ENCODE measurements around the gene PLEKHH1. TPM values are rescaled to one million over a fixed set of nuclear protein-coding genes. Genes with fewer than 3 reads are reported as not detected.

The PLEKHH1 gene
- total and polyA plus RNA-seq, 2 experiments from 2014 or later: 14.7 to 33.9 TPM

DNA sequence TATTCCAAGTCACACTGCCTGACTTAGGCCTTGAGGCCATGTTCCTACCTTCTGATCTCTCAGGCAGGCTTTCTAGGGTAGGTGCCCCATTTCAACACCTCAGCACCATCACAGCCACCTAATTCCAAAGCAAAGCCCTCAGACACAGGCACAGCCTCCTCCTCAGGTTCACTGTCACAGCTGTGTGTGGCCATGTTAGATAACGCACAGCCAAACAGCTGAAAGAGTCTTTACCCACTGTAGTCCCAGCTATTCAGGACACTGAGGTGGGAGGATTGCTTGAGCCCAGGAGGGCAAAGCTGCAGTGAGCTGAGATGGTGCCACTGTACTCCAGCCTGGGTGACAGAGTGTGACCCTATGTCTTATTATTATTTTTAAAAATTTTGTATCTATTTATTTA, 37.3 kb upstream of the PLEKHH1 start:
- DNase-seq (ENCODE audit: low spot score): no peak
- Mint-ChIP-seq H3K27ac (no peak overlapping the region), H3K9me3 (peaks cover 26% of the 10 kb centered on the region), H3K4me3 (no peak overlapping the region), H3K4me1 (peaks cover 15% of the 10 kb centered on the region), H3K27me3 (ENCODE audit: insufficient read depth, low read depth, poor library complexity) (peaks cover under 1% of the 10 kb centered on the region), H3K36me3 (ENCODE audit: low read depth) (peaks cover 17% of the 10 kb centered on the region)
- H3K27ac ChIP-seq (ENCODE audit: low read depth): no peak overlapping the region
- H4K20me1 ChIP-seq (replicated peaks; ENCODE audit: insufficient read depth): no peaks in the 10 kb centered on the region
- no peaks in the 10 kb centered on the region for H3F3A ChIP-seq (replicated peaks; ENCODE audit: low read depth)
- no peaks in the 10 kb centered on the region for H3K27me3 ChIP-seq (ENCODE audit: insufficient read depth)
- H3K9me2 ChIP-seq (ENCODE audit: insufficient read depth): no peaks in the 10 kb centered on the region
- H3K79me2 ChIP-seq (replicated peaks; ENCODE audit: insufficient read depth): no peaks in the 10 kb centered on the region
- no peak for ATAC-seq
- no peaks in the 10 kb centered on the region; the same call in 1 of the 2 replicates for H3K36me3 ChIP-seq (ENCODE audit: insufficient read depth)
- H3K4me3 ChIP-seq: no peak overlapping the region
- H3K4me2 ChIP-seq: no peak overlapping the region
- H3K4me1 ChIP-seq (ENCODE audit: insufficient read depth): peaks cover 16% of the 10 kb centered on the region
- TF ChIP-seq EZH2 (IDR thresholded peaks at IDR 0.05; ENCODE audit: low read depth, unreplicated experiment) (no peak), CTCF (conservative IDR thresholded peaks at IDR 0.05; ENCODE audit: low read depth in 2 of 2) (no peak), ETS1 (IDR thresholded peaks at IDR 0.05) (no peak), CREB1 (CRISPR knock-in tag; IDR thresholded peaks at IDR 0.05; ENCODE audit: low read depth) (no peak), STAT1 (IDR thresholded peaks at IDR 0.05; ENCODE audit: unreplicated experiment) (no peak), ZNF331 (CRISPR knock-in tag; IDR thresholded peaks at IDR 0.05; ENCODE audit: low read depth) (no peak)
- H2AFZ ChIP-seq: no peak overlapping the region

DNA sequence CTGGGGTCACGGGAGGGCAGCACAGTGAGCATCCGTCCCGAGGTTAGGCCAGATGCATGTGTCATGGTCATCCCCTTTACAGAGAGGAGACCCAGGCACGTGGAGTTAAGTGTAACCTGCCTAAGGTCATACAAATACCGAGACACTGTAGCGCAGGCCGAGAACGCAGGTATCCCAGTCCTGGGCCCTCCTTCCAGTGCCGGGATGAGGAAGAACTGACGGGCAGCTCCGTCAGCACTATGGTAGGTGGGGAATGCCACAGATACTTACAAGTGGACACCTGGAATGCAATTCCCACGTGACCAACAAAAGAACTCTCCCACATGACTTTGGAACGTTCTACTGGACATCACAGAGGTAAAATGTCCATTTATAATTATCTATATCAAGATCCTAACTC, 35.9 kb upstream of the PLEKHH1 start:
- Mint-ChIP-seq H3K9me3 (peaks cover 26% of the 10 kb centered on the region), H3K36me3 (ENCODE audit: low read depth) (peaks cover 17% of the 10 kb centered on the region), H3K4me1 (peaks cover 3% of the 10 kb centered on the region; the same call in 2 of the 3 replicates), H3K4me3 (no peak overlapping the region), H3K27me3 (ENCODE audit: insufficient read depth, low read depth, poor library complexity) (no peaks in the 10 kb centered on the region), H3K27ac (no peak overlapping the region)
- H2AFZ ChIP-seq: no peak overlapping the region
- ATAC-seq (no peak), DNase-seq (ENCODE audit: low spot score) (no peak)
- no peaks in the 10 kb centered on the region; the same call in 1 of the 2 replicates for H3K36me3 ChIP-seq (ENCODE audit: insufficient read depth)
- H4K20me1 ChIP-seq (replicated peaks; ENCODE audit: insufficient read depth): no peaks in the 10 kb centered on the region
- no peaks in the 10 kb centered on the region for H3K9me2 ChIP-seq (ENCODE audit: insufficient read depth)
- peaks cover 2% of the 10 kb centered on the region; the same call in 1 of the 2 replicates for H3K4me1 ChIP-seq (ENCODE audit: insufficient read depth)
- no peaks in the 10 kb centered on the region for H3K27me3 ChIP-seq (ENCODE audit: insufficient read depth)
- H3K27ac ChIP-seq (ENCODE audit: low read depth): no peak overlapping the region
- no peak overlapping the region for H3K4me3 ChIP-seq
- no peak overlapping the region for H3K4me2 ChIP-seq
- H3F3A ChIP-seq (replicated peaks; ENCODE audit: low read depth): no peaks in the 10 kb centered on the region
- no peaks in the 10 kb centered on the region for H3K79me2 ChIP-seq (replicated peaks; ENCODE audit: insufficient read depth)
- TF ChIP-seq, protein P1, sequence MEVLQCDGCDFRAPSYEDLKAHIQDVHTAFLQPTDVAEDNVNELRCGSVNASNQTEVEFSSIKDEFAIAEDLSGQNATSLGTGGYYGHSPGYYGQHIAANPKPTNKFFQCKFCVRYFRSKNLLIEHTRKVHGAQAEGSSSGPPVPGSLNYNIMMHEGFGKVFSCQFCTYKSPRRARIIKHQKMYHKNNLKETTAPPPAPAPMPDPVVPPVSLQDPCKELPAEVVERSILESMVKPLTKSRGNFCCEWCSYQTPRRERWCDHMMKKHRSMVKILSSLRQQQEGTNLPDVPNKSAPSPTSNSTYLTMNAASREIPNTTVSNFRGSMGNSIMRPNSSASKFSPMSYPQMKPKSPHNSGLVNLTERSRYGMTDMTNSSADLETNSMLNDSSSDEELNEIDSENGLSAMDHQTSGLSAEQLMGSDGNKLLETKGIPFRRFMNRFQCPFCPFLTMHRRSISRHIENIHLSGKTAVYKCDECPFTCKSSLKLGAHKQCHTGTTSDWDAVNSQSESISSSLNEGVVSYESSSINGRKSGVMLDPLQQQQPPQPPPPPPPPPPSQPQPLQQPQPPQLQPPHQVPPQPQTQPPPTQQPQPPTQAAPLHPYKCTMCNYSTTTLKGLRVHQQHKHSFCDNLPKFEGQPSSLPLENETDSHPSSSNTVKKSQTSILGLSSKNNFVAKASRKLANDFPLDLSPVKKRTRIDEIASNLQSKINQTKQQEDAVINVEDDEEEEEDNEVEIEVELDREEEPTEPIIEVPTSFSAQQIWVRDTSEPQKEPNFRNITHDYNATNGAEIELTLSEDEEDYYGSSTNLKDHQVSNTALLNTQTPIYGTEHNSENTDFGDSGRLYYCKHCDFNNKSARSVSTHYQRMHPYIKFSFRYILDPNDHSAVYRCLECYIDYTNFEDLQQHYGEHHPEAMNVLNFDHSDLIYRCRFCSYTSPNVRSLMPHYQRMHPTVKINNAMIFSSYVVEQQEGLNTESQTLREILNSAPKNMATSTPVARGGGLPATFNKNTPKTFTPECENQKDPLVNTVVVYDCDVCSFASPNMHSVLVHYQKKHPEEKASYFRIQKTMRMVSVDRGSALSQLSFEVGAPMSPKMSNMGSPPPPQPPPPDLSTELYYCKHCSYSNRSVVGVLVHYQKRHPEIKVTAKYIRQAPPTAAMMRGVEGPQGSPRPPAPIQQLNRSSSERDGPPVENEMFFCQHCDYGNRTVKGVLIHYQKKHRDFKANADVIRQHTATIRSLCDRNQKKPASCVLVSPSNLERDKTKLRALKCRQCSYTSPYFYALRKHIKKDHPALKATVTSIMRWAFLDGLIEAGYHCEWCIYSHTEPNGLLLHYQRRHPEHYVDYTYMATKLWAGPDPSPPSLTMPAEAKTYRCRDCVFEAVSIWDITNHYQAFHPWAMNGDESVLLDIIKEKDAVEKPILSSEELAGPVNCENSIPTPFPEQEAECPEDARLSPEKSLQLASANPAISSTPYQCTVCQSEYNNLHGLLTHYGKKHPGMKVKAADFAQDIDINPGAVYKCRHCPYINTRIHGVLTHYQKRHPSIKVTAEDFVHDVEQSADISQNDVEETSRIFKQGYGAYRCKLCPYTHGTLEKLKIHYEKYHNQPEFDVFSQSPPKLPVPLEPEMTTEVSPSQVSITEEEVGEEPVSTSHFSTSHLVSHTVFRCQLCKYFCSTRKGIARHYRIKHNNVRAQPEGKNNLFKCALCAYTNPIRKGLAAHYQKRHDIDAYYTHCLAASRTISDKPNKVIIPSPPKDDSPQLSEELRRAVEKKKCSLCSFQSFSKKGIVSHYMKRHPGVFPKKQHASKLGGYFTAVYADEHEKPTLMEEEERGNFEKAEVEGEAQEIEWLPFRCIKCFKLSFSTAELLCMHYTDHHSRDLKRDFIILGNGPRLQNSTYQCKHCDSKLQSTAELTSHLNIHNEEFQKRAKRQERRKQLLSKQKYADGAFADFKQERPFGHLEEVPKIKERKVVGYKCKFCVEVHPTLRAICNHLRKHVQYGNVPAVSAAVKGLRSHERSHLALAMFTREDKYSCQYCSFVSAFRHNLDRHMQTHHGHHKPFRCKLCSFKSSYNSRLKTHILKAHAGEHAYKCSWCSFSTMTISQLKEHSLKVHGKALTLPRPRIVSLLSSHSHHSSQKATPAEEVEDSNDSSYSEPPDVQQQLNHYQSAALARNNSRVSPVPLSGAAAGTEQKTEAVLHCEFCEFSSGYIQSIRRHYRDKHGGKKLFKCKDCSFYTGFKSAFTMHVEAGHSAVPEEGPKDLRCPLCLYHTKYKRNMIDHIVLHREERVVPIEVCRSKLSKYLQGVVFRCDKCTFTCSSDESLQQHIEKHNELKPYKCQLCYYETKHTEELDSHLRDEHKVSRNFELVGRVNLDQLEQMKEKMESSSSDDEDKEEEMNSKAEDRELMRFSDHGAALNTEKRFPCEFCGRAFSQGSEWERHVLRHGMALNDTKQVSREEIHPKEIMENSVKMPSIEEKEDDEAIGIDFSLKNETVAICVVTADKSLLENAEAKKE (CRISPR knock-in tag; IDR thresholded peaks at IDR 0.05): no peak
- TF ChIP-seq EZH2 (IDR thresholded peaks at IDR 0.05; ENCODE audit: low read depth, unreplicated experiment): no peak
- TF ChIP-seq ETS1 (IDR thresholded peaks at IDR 0.05): no peak
- no peak for TF ChIP-seq STAT1 (IDR thresholded peaks at IDR 0.05; ENCODE audit: unreplicated experiment)
- no peak for TF ChIP-seq JUNB (IDR thresholded peaks at IDR 0.05; ENCODE audit: unreplicated experiment)
- no peak for TF ChIP-seq CREB1 (CRISPR knock-in tag; IDR thresholded peaks at IDR 0.05; ENCODE audit: low read depth)
- no peak for TF ChIP-seq EZH2phosphoT487 (IDR thresholded peaks at IDR 0.05; ENCODE audit: unreplicated experiment)

Measured in GM23338 (cell line).